Lower lobe of right lung (tissue), 2 donors: ENCODE results near the gene NME3. TPM values are rescaled to one million over a fixed set of nuclear protein-coding genes. Genes with fewer than 3 reads are reported as not detected.

Experiments
- ATAC-seq, 2 donors: fragments of 200-7000 bp; cut with Tn5 transposase; one replicate each; pipeline ENCODE4 v1.9.1; 2020 to 2022; ENCODE audit warnings: mild to moderate bottlenecking in 2 of 2, moderate library complexity in 2 of 2
- DNase-seq: peaks from one replicate; pipeline ENCODE4 v3.0.0-alpha.2; 2020
- H3K27ac ChIP-seq: fragments of 200-600 bp; one replicate; pipeline ENCODE4 v1.8.0; 2022
- H3K27me3 ChIP-seq: fragments of 200-600 bp; one replicate; pipeline ENCODE4 v1.8.0; 2022; ENCODE audit warnings: low read depth
- H3K36me3 ChIP-seq: fragments of 200-600 bp; one replicate; pipeline ENCODE4 v1.8.0; 2022; ENCODE audit warnings: mild to moderate bottlenecking
- H3K4me1 ChIP-seq: fragments of 200-600 bp; one replicate; pipeline ENCODE4 v1.8.0; 2022
- H3K4me3 ChIP-seq: fragments of 200-600 bp; one replicate; pipeline ENCODE4 v1.8.0; 2022; ENCODE audit warnings: mild to moderate bottlenecking
- H3K9me3 ChIP-seq: fragments of 200-600 bp; one replicate; pipeline ENCODE4 v1.8.0; 2022
- intact Hi-C: fragments of 100-400 bp; cut with DNase I; formaldehyde crosslinking; loops from one replicate; pipeline ENCODE4 v1.11.0; 2022
- total RNA-seq: library from RNA; stranded (reverse); fragmentation: NEBNext Ultra II Directional; extraction: Animal tissue kit (Norgen Biotek cat#: 25700); gene quantifications from one replicate; pipeline ENCODE4 v1.2.1, GENCODE V29; 2021
- TF ChIP-seq, protein P1 (sequence below): fragments of 200-600 bp; IDR thresholded peaks from one replicate; pipeline ENCODE4 v1.8.0; 2022; ENCODE audit warnings: antibody characterized with exemption, mild to moderate bottlenecking
- donor health status: DM: no; HTN: yes; CAD: no; lungs with severe emphysema.

The NME3 gene
- total RNA-seq, 1 donor from 2014 or later: 56.5 TPM

GRCh38 chr16:1757714-1758461 lies 13.5 kb downstream of the NME3 start:
- Histone ChIP-seq H3K36me3 (peaks cover 72% of the 10 kb centered on the region), H3K4me3 (no peak overlapping the region), H3K27ac (no peak overlapping the region), H3K27me3 (no peaks in the 10 kb centered on the region), H3K4me1 (no peaks in the 10 kb centered on the region), H3K9me3 (no peaks in the 10 kb centered on the region)
- ATAC-seq: no peak
- DNase-seq: no peak
- intact Hi-C loops: no loop called here
- TF ChIP-seq, protein P1, sequence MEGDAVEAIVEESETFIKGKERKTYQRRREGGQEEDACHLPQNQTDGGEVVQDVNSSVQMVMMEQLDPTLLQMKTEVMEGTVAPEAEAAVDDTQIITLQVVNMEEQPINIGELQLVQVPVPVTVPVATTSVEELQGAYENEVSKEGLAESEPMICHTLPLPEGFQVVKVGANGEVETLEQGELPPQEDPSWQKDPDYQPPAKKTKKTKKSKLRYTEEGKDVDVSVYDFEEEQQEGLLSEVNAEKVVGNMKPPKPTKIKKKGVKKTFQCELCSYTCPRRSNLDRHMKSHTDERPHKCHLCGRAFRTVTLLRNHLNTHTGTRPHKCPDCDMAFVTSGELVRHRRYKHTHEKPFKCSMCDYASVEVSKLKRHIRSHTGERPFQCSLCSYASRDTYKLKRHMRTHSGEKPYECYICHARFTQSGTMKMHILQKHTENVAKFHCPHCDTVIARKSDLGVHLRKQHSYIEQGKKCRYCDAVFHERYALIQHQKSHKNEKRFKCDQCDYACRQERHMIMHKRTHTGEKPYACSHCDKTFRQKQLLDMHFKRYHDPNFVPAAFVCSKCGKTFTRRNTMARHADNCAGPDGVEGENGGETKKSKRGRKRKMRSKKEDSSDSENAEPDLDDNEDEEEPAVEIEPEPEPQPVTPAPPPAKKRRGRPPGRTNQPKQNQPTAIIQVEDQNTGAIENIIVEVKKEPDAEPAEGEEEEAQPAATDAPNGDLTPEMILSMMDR: no peak

DNA sequence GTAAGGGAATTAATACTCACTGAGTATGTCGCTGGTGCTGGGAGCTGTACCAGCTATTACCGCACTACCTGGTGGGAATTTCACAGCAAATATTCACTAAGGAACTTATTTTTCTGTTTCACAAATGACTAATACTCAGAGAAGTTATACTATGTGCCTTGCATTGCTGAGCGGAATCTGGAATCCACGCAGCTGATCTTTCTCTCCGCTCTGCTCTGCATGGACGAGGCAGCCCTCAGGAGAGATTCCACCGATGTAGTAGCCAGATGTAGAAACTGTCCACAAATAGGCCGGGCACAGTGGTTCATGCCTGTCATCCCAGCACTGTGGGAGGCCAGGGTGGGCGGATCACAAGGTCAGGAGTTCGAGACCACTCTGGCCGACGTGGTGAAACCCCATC lies 17.1 kb downstream of the NME3 start:
- Histone ChIP-seq H3K36me3 (peaks cover 76% of the 10 kb centered on the region), H3K9me3 (no peaks in the 10 kb centered on the region), H3K4me1 (no peaks in the 10 kb centered on the region), H3K27ac (no peak overlapping the region), H3K4me3 (no peak overlapping the region), H3K27me3 (no peaks in the 10 kb centered on the region)
- TF ChIP-seq, protein P1: no peak
- no peak for DNase-seq
- no peak for ATAC-seq
- intact Hi-C loops: no loop called here

- intact Hi-C loops: no loop called here
- no peak for DNase-seq
- no peak overlapping the region for H3K27ac ChIP-seq
- TF ChIP-seq, protein P1: no peak
- H3K4me3 ChIP-seq: no peak overlapping the region
- peaks cover 78% of the 10 kb centered on the region for H3K36me3 ChIP-seq
- no peaks in the 10 kb centered on the region for H3K9me3 ChIP-seq
- no peaks in the 10 kb centered on the region for H3K4me1 ChIP-seq
- no peaks in the 10 kb centered on the region for H3K27me3 ChIP-seq
- no peak for ATAC-seq
Observed at GRCh38 chr16:1752853-1753252, 18.5 kb downstream of the NME3 start.

DNA sequence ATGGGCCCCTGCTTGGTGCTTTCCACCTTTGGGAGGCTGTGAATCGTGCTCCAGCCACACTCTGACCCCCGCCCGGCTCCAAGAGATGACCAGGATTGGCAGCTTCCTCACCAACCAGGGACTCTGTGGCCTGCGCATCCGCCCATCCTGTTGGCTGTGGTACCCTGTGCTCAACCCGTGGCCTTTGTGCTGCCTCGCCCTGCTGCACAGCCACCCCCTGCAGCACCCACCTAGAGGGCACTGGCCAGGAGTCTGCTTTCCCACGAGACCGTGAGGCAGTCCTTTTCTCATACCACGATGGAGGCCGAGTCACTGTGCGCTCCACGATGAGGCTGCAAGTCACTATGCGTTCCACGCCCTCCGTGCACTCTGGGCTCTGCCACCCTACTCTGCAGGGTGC lies 19.4 kb downstream of the NME3 start:
- intact Hi-C loops: no loop called here
- TF ChIP-seq, protein P1: no peak
- ATAC-seq: no peak
- Histone ChIP-seq H3K27ac (no peak overlapping the region), H3K9me3 (no peaks in the 10 kb centered on the region), H3K36me3 (peaks cover 80% of the 10 kb centered on the region), H3K4me1 (no peaks in the 10 kb centered on the region), H3K27me3 (no peaks in the 10 kb centered on the region), H3K4me3 (no peak overlapping the region)
- DNase-seq: no peak

GRCh38 chr16:1749152-1750117 lies 21.9 kb downstream of the NME3 start:
- H3K4me3 ChIP-seq: no peak overlapping the region
- H3K27me3 ChIP-seq: no peaks in the 10 kb centered on the region
- ATAC-seq: peak in 1 of 2 donors; percentile 6
- H3K27ac ChIP-seq: no peak overlapping the region
- TF ChIP-seq, protein P1: no peak
- intact Hi-C loops: no loop called here
- H3K9me3 ChIP-seq: no peaks in the 10 kb centered on the region
- DNase-seq: no peak
- no peaks in the 10 kb centered on the region for H3K4me1 ChIP-seq
- H3K36me3 ChIP-seq: peaks cover 94% of the 10 kb centered on the region
